Duodenal mucosa (tissue), 2 donors: ENCODE measurements around the gene FOXN3.

Experiments
- H3K27ac ChIP-seq: one replicate; pipeline ENCODE4 v1.7.0; 2013; ENCODE audit warnings: low read depth, low read length
- H3K27me3 ChIP-seq, 2 donors: one replicate each; pipeline ENCODE4 v1.7.0; 2013; ENCODE audit warnings: low read length in 2 of 2, control low read depth in 1 of 2; ENCODE audit not compliant: insufficient read depth in 2 of 2, control insufficient read depth in 1 of 2
- H3K36me3 ChIP-seq, 2 donors: one replicate each; pipeline ENCODE4 v1.7.0; 2013; ENCODE audit warnings: low read length in 2 of 2, control low read depth in 1 of 2; ENCODE audit not compliant: insufficient read depth in 2 of 2, control insufficient read depth in 1 of 2
- H3K4me1 ChIP-seq, 2 donors: one replicate each; pipeline ENCODE4 v1.7.0; 2013; ENCODE audit warnings: low read length in 2 of 2, control low read depth in 1 of 2; ENCODE audit not compliant: insufficient read depth in 2 of 2, control insufficient read depth in 1 of 2
- H3K4me3 ChIP-seq, 2 donors: one replicate each; pipeline ENCODE4 v1.7.0; 2013; ENCODE audit warnings: low read length in 2 of 2, low read depth in 1 of 2
- H3K9ac ChIP-seq, 2 donors: one replicate each; pipeline ENCODE4 v1.7.0; 2013; ENCODE audit warnings: low read length in 2 of 2, low read depth in 1 of 2
- H3K9me3 ChIP-seq, 2 donors: one replicate each; pipeline ENCODE4 v1.7.0; 2013; ENCODE audit warnings: low read length in 2 of 2, control low read depth in 1 of 2; ENCODE audit not compliant: control insufficient read depth in 1 of 2

The FOXN3 gene

DNA sequence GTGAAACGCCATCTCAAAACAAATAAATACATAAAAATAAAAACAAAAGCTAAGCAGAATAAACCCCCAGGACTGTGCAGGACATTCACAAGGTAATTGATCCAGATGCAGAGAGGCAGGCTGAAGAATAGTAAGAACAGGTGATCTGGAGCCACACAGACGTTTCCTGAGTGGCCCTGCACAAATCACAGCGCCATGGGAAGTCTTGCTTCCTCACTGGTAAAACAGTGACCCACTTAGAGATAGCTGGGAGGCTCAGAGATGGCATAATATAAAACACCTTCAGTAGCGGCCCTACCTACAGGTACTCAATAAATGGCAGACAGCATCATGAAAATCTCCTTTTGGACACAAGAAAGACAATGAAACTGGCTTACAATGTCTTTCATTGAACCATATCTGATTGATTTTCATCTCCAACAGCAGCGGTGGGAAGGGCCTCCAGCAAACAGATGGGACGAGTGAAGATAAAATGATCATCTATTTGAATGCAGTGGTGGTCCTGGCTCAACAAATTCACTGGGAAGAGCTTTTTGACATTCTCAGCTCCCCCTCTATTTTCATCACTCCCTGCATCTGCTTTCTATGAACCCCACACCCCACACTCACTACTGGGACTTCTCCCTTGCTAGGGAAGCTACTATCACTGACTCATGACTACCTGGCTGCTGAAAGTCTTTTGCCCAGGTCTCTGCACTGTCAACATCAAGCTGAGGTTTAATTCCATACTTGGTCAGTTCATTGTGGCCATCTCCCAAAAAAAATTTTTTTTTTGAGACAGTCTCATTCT lies 63.9 kb downstream of the FOXN3 start:
- H3K9me3 ChIP-seq: no peaks in the 10 kb centered on the region
- H3K4me1 ChIP-seq: peaks cover 18 to 25% of the 10 kb centered on the region in 2 donors
- H3K9ac ChIP-seq: no peak overlapping the region
- H3K27ac ChIP-seq: no peak overlapping the region
- peaks cover 9 to 25% of the 10 kb centered on the region in 2 donors for H3K36me3 ChIP-seq
- no peaks in the 10 kb centered on the region for H3K27me3 ChIP-seq
- H3K4me3 ChIP-seq: no peak overlapping the region

DNA sequence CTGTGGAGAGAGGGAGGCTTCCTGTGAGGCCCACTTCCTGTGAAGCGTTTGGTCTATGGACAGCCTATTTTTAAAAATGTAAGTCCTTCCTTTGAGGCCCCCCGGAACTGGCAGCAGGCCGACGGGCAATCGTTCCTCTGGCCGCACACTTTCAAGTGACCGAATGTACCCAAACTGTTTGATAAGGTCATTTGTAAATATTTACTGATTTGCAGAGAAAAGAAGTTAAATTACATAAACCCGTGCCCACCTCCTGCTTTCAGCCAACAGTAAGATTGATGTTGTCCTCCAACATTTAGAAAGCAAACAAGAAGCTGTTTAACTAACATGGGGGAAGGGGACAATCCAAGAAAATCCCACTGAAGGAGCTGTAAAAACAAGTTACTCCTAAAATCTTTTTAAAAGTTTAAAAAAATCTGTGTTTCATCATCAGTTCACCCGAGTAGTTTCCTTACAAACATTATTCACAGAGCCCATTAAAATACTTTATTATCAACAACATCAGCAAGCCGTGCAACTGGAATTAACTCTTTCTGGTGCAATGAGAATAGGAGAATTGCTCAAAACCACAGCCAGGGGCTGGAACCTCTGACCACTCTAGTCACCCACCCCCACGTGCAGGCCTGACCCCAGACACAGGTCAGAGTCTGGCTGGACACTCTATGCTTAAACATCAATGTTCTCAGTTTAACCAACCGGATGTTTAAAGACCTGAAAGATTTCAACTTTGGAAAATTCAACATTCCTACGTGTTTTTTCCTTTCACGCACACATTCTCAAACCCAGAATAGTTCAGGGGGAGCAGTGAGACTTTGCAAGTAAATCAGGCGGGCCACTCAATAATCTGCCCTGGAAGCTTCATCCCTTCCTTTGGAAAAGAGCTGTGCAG lies 65.3 kb downstream of the FOXN3 start:
- peak overlapping the region in 1 of 2 donors; percentile 1 for H3K4me3 ChIP-seq
- no peak overlapping the region for H3K27ac ChIP-seq
- no peaks in the 10 kb centered on the region for H3K27me3 ChIP-seq
- peak overlapping the region in 1 of 2 donors; percentile 7 for H3K9ac ChIP-seq
- peaks cover 14 to 31% of the 10 kb centered on the region in 2 donors for H3K36me3 ChIP-seq
- H3K4me1 ChIP-seq: peaks cover 18 to 25% of the 10 kb centered on the region in 2 donors
- no peaks in the 10 kb centered on the region for H3K9me3 ChIP-seq

DNA sequence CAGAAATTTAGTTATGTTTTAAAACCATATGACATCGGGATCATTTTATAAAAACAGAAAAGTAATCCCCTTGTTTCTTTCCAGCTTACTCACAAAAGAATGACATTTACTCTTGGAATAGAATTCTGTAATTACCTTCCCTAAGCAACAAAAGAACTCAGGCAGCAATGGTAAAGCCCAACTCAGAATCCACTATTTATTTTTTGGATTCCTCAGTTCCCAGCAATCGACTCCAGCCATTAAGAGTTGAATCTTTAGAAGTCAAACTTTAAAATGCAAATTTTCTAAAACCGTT lies 65.9 kb downstream of the FOXN3 start:
- no peaks in the 10 kb centered on the region for H3K27me3 ChIP-seq
- H3K9ac ChIP-seq: no peak overlapping the region
- peak overlapping the region in 1 of 2 donors; percentile 1 for H3K4me3 ChIP-seq
- H3K4me1 ChIP-seq: peaks cover 18 to 25% of the 10 kb centered on the region in 2 donors
- H3K27ac ChIP-seq: no peak overlapping the region
- H3K36me3 ChIP-seq: peaks cover 14 to 35% of the 10 kb centered on the region in 2 donors
- no peaks in the 10 kb centered on the region for H3K9me3 ChIP-seq

DNA sequence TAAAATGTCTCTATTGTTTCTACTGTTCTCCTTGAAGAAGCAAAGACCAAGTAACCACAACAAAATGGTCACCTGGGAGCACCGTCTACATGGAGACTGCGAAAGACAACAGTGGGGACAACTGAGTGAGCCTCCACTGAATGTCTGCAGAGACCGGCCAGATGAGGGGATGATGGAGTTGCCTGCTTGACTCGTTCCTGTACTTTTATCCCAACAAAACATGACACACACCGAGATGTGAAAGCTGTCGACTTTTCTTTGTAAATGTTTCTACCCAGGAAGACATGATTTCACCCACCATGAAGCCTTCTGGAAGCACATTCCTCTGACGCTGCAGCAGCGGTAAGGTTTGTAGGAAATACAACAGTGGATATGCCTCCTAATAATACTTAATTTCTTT lies 66.9 kb downstream of the FOXN3 start:
- Histone ChIP-seq H3K9me3 (no peaks in the 10 kb centered on the region), H3K36me3 (peaks cover 14 to 37% of the 10 kb centered on the region in 2 donors), H3K27ac (no peak overlapping the region), H3K4me3 (no peak overlapping the region), H3K27me3 (no peaks in the 10 kb centered on the region), H3K4me1 (peaks cover 18 to 25% of the 10 kb centered on the region in 2 donors), H3K9ac (no peak overlapping the region)

DNA sequence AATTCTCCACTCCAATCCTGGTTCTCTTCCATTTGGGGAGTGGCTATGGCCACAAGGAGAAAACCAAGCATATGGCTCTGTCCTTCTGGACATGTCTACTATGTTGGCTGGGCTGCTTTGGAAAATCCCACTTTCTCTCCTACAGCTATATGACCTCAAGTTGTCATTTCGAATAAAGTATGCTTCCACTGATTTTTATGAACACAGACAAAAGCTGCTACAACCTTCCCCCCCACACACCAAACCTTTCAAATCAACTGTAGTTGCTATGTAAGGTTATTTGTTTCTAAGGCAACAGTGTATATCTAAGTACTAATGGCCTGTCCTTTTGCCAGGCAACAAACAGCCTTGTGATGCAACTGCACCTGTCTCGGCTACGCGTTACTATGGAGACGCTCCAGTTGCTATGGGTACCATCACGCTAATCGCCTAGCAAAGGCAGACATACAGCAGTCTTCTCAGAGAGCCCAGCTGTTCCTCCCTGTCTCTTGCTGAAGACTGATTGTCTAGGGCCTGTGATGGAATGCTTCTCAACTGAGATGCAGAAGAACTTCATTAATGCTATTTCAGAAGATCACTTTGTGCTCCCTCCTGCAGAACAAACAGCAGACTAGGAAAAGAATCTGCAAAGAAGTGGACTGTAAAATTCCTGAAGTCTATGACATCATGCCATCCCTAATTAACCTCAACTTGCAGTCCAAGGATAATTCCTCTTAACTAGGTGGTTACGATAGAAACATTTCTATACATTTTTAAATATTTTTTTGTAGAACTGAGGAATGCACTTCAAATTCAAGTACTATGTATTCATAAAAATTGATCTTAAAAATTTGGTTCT lies 67.6 kb downstream of the FOXN3 start:
- Histone ChIP-seq H3K36me3 (peaks cover 14 to 37% of the 10 kb centered on the region in 2 donors), H3K27ac (no peak overlapping the region), H3K9ac (no peak overlapping the region), H3K4me3 (no peak overlapping the region), H3K9me3 (no peaks in the 10 kb centered on the region), H3K4me1 (peaks cover 18 to 25% of the 10 kb centered on the region in 2 donors), H3K27me3 (no peaks in the 10 kb centered on the region)

DNA sequence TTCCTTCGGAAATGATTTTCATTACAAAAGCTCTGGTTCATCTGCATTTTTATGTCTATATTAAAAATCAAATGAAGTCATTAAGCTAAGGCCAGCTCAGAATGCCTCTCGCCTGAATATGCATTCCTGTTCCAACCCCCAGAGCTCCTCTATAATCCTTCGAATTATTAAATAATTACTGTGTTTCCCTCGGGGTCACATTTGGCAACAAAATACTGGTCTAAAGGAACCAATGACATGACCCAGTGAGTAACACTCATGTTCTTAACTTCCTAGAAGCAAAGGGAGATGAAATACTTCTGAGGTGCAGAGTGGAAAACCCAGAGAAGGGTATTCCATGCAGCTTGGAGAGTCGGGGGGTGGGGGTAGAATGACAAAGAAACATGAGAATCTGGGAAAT lies 68.3 kb downstream of the FOXN3 start:
- no peaks in the 10 kb centered on the region for H3K9me3 ChIP-seq
- no peak overlapping the region for H3K4me3 ChIP-seq
- H3K9ac ChIP-seq: no peak overlapping the region
- no peak overlapping the region for H3K27ac ChIP-seq
- H3K27me3 ChIP-seq: no peaks in the 10 kb centered on the region
- H3K36me3 ChIP-seq: peaks cover 14 to 37% of the 10 kb centered on the region in 2 donors
- H3K4me1 ChIP-seq: peaks cover 18 to 25% of the 10 kb centered on the region in 2 donors

DNA sequence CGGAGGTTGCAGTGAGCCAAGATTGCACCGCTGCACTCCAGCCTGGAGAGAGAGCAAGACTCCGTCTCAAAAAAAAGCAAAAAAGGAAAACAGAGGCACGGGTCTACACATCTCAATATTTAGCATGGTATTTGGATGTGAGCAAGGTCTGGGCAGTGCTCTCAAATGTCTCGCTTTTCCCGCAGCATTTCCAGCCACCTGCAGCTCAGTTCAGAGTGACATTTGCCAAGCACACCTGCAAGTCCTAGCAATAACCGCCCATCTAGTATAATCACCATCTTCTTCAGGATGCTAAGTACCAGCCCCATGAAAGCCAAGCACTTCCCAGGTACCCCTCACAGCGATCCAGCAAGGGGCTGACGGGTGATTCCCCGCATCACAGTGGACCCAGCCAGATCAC lies 69.1 kb downstream of the FOXN3 start:
- Histone ChIP-seq H3K36me3 (peaks cover 14 to 37% of the 10 kb centered on the region in 2 donors), H3K9me3 (no peaks in the 10 kb centered on the region), H3K4me1 (peaks cover 17 to 25% of the 10 kb centered on the region in 2 donors), H3K27ac (no peak overlapping the region), H3K9ac (no peak overlapping the region), H3K4me3 (no peak overlapping the region), H3K27me3 (no peaks in the 10 kb centered on the region)

DNA sequence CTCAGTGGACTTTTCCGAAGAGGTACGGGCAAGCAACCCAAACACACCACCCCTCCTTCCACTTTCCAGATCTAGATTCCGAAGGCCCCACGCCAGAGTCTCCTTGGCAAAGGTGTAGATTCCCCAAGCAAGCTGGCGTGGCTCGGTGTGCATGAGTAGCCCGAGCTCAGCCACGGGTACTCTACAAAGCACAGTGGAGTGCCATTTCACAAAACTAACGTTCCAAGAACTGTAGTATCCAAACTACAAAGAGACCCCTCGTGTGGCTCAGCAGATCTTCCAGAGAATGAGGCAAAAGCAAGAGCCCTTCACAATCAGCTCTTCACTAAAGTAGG lies 72.1 kb downstream of the FOXN3 start:
- H3K4me1 ChIP-seq: peaks cover 9 to 12% of the 10 kb centered on the region in 2 donors
- no peak overlapping the region for H3K9ac ChIP-seq
- peaks cover 7 to 38% of the 10 kb centered on the region in 2 donors for H3K36me3 ChIP-seq
- no peaks in the 10 kb centered on the region for H3K9me3 ChIP-seq
- no peaks in the 10 kb centered on the region for H3K27me3 ChIP-seq
- no peak overlapping the region for H3K27ac ChIP-seq
- no peak overlapping the region for H3K4me3 ChIP-seq

DNA sequence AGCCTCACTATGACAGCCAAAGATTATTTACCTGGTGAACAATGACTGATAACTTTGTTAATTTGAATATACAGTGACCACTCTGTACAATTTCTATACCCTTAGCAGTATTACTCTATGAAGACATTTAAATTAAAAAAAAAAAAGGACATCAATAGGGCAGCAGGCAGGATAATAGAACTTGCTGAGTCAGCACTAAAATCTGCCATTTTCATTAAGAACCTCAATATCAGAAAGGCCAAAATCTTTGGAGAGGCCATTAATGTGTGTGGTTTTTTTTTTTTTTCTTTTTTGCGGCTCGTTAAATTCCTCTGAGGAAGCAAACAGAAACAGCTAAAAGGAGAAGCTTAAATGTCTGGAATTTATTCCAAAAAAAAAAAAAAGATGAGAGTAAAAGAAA lies 73.7 kb downstream of the FOXN3 start:
- peaks cover 7 to 23% of the 10 kb centered on the region in 2 donors for H3K36me3 ChIP-seq
- peaks cover 18 to 25% of the 10 kb centered on the region in 2 donors for H3K4me1 ChIP-seq
- no peak overlapping the region for H3K4me3 ChIP-seq
- no peak overlapping the region for H3K9ac ChIP-seq
- no peaks in the 10 kb centered on the region for H3K27me3 ChIP-seq
- no peaks in the 10 kb centered on the region for H3K9me3 ChIP-seq
- H3K27ac ChIP-seq: no peak overlapping the region
